GM12878 (cell line): ENCODE data around the gene ZDHHC21.

Experiments
- BHLHE40 ChIP-seq, 2 experiments: fragments of 450-650 bp in 1 of 2; IDR thresholded peaks; 2 replicates each; pipeline ENCODE4 v1.6.1; 2011 to 2017; ENCODE audit warnings: low read depth in 2 of 2, borderline replicate concordance in 1 of 2, improper control_type of control experiment in 1 of 2, low read length in 1 of 2, mild to moderate bottlenecking in 1 of 2
- CBFB ChIP-seq: IDR thresholded peaks from 2 replicates; pipeline ENCODE4 v1.6.1; 2016; ENCODE audit warnings: antibody characterized with exemption, low read depth
- CHD2 ChIP-seq: IDR thresholded peaks from 2 replicates; pipeline ENCODE4 v1.6.1; 2011; ENCODE audit warnings: low read depth, low read length, improper control_type of control experiment, borderline replicate concordance
- EP300 ChIP-seq, 2 experiments: fragments of 150-350 bp in 1 of 2; IDR thresholded peaks; 2 replicates each; pipeline ENCODE4 v1.6.1; 2011 to 2012; ENCODE audit warnings: low read depth in 2 of 2, low read length in 2 of 2, borderline replicate concordance in 1 of 2, improper control_type of control experiment in 1 of 2, inconsistent platforms in 1 of 2; ENCODE audit not compliant: control insufficient read depth in 1 of 2
- GABPA ChIP-seq: IDR thresholded peaks from 2 replicates; pipeline ENCODE4 v1.6.1; 2014; ENCODE audit warnings: antibody characterized with exemption, low read depth, mild to moderate bottlenecking, inconsistent platforms
- KAT2A ChIP-seq: conservative IDR thresholded peaks from 2 replicates; pipeline ENCODE4 v1.6.1; 2011; ENCODE audit warnings: low read depth, low read length; ENCODE audit not compliant: control insufficient read depth
- MYC ChIP-seq: IDR thresholded peaks from 2 replicates; pipeline ENCODE4 v1.6.1; 2011; ENCODE audit warnings: mild to moderate bottlenecking, low read length, moderate library complexity, inconsistent platforms; ENCODE audit not compliant: insufficient read depth, insufficient replicate concordance, insufficient read length, severe bottlenecking
- PAX8 ChIP-seq: fragments of 450-650 bp; IDR thresholded peaks from 2 replicates; pipeline ENCODE4 v1.6.1; 2017; ENCODE audit warnings: mild to moderate bottlenecking, moderate library complexity
- POLR2A ChIP-seq: IDR thresholded peaks from 2 replicates; pipeline ENCODE4 v1.6.1; 2011; ENCODE audit warnings: low read depth, mild to moderate bottlenecking, low read length
- POLR2AphosphoS5 ChIP-seq: IDR thresholded peaks from 2 replicates; pipeline ENCODE4 v1.6.1; 2011; ENCODE audit warnings: mild to moderate bottlenecking, low read length, inconsistent platforms
- SRF ChIP-seq, 2 experiments: IDR thresholded peaks; 2 replicates each; pipeline ENCODE4 v1.6.1; 2011; ENCODE audit warnings: low read depth in 2 of 2, low read length in 2 of 2, mild to moderate bottlenecking in 1 of 2, moderate library complexity in 1 of 2
- SUZ12 ChIP-seq: fragments of 200-600 bp; sonication (generic); IDR thresholded peaks from one replicate; pipeline ENCODE4 v1.6.1; 2018; ENCODE audit warnings: antibody characterized with exemption, mild to moderate bottlenecking; ENCODE audit not compliant: unreplicated experiment
- TCF12 ChIP-seq: IDR thresholded peaks from 2 replicates; pipeline ENCODE4 v1.6.1; 2011; ENCODE audit warnings: low read depth, mild to moderate bottlenecking, low read length
- TF ChIP-seq, protein P1 (sequence below), 3 experiments: IDR thresholded peaks in 2 of 3; conservative IDR thresholded peaks in 1 of 3; 2 replicates each; pipeline ENCODE4 v1.5.1; 2011; ENCODE audit warnings: low read depth in 3 of 3, low read length in 3 of 3, mild to moderate bottlenecking in 3 of 3, control low read depth in 2 of 3, moderate library complexity in 2 of 3, inconsistent platforms in 1 of 3, mixed read lengths in 1 of 3; ENCODE audit not compliant: control insufficient read depth in 2 of 3, insufficient read depth in 1 of 3; ENCODE audit errors: extremely low read depth in 1 of 3

DNA sequence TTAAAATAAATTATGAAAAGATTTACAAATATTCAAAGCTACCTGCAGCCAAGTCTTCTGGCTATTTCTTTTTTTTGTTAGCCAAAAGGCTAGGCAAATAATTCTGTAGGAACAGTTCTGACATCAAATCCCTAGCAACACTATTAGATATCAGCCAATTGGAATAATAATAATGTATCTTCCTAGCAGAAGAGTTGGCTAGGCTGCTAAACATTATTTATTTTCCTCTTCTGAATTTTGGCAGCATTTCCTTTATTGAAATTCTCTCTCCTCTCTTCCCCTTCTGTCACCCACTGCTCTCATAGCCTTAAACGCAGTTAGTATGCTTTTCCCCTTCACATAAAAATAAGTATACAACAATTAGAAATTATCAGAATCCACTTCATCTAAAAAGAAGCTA, 42.6 kb downstream of the ZDHHC21 start:
- TF ChIP-seq EP300 (IDR thresholded peaks at IDR 0.05; ENCODE audit: borderline replicate concordance in 1 of 2, control insufficient read depth in 1 of 2, low read depth in 2 of 2, low read length in 2 of 2) (no peak), BHLHE40 (IDR thresholded peaks at IDR 0.05; ENCODE audit: borderline replicate concordance in 1 of 2, low read depth in 2 of 2, low read length in 1 of 2) (no peak), TCF12 (no peak), SRF (IDR thresholded peaks at IDR 0.05; ENCODE audit: low read depth in 2 of 2, low read length in 2 of 2) (no peak), MYC (no peak), CHD2 (no peak), CBFB (no peak), POLR2A (no peak), KAT2A (no peak), POLR2AphosphoS5 (no peak), SUZ12 (no peak), GABPA (no peak), PAX8 (no peak)
- TF ChIP-seq, protein P1, sequence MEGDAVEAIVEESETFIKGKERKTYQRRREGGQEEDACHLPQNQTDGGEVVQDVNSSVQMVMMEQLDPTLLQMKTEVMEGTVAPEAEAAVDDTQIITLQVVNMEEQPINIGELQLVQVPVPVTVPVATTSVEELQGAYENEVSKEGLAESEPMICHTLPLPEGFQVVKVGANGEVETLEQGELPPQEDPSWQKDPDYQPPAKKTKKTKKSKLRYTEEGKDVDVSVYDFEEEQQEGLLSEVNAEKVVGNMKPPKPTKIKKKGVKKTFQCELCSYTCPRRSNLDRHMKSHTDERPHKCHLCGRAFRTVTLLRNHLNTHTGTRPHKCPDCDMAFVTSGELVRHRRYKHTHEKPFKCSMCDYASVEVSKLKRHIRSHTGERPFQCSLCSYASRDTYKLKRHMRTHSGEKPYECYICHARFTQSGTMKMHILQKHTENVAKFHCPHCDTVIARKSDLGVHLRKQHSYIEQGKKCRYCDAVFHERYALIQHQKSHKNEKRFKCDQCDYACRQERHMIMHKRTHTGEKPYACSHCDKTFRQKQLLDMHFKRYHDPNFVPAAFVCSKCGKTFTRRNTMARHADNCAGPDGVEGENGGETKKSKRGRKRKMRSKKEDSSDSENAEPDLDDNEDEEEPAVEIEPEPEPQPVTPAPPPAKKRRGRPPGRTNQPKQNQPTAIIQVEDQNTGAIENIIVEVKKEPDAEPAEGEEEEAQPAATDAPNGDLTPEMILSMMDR (IDR thresholded peaks at IDR 0.05 in 2 of 3, conservative IDR thresholded peaks at IDR 0.05 in 1 of 3; ENCODE audit: control insufficient read depth in 2 of 3, extremely low read depth in 1 of 3, insufficient read depth in 1 of 3, low read depth in 3 of 3, low read length in 3 of 3) = no peak
